Prostate gland (tissue), 2 donors: Measurements from ENCODE around the gene PVALB. TPM values are rescaled to one million over a fixed set of nuclear protein-coding genes. Genes with fewer than 3 reads are reported as not detected.

Experiments
- DNase-seq: peaks from one replicate; pipeline ENCODE4 v3.0.0-alpha.2; 2019; ENCODE audit warnings: low spot score
- H3K27ac ChIP-seq, 2 donors: fragments of 200-600 bp; sonication (generic); 2 replicates each; pipeline ENCODE4 v1.5.1; 2017 to 2019
- H3K27me3 ChIP-seq: fragments of 200-600 bp; sonication (generic); replicated peaks from 2 replicates; pipeline ENCODE4 v1.5.1; 2019; ENCODE audit not compliant: insufficient read depth
- H3K36me3 ChIP-seq, 2 donors: fragments of 200-600 bp; sonication (generic); 1 replicate in 1 of 2; 2 replicates in 1 of 2; pipeline versions ENCODE4 v1.5.1 to v1.8.1; 2017 to 2019
- H3K4me1 ChIP-seq: fragments of 200-600 bp; sonication (generic); replicated peaks from 2 replicates; pipeline ENCODE4 v1.5.1; 2019
- H3K4me3 ChIP-seq, 2 donors: fragments of 200-600 bp; sonication (generic); 2 replicates each; pipeline ENCODE4 v1.5.1; 2017 to 2019
- H3K9me3 ChIP-seq: fragments of 200-600 bp; sonication (generic); 2 replicates; pipeline ENCODE4 v1.5.1; 2017
- POLR2A ChIP-seq: fragments of 450-650 bp; IDR thresholded peaks from one replicate; pipeline ENCODE4 v1.6.1; 2016; ENCODE audit warnings: antibody characterized with exemption, mild to moderate bottlenecking
- POLR2AphosphoS5 ChIP-seq: sonication (generic); formaldehyde crosslinking; IDR thresholded peaks from one replicate; pipeline ENCODE4 v1.6.1; 2017; ENCODE audit warnings: antibody characterized with exemption
- WGBS: methylation state at CpG from one replicate; pipeline ENCODE4 v1.1.5; 2018; 5-methylcytosine and 5-hydroxymethylcytosine counted together
- intact Hi-C: fragments of 100-400 bp; cut with DNase I; formaldehyde crosslinking; loops from one replicate; pipeline ENCODE4 v1.14.2; 2022
- total RNA-seq, 2 donors: library from RNA; depleted of rRNA; stranded (reverse); fragments of >200 nt; gene quantifications; one replicate each; pipeline ENCODE4 v1.1.0, GENCODE V29; 2016
- TF ChIP-seq, protein P1 (sequence below), 4 experiments: fragments of 200-600 bp in 2 of 4; fragments of 450-650 bp in 2 of 4; sonication (generic) in 2 of 4; IDR thresholded peaks; 1 replicate in 3 of 4; 2 replicates in 1 of 4; pipeline ENCODE4 v1.5.1; 2016 to 2019; ENCODE audit warnings: antibody characterized with exemption in 4 of 4, mild to moderate bottlenecking in 2 of 4, moderate library complexity in 2 of 4

The PVALB gene
- total RNA-seq, 2 donors from 2014 or later, result 3.1 TPM; not detected in 1

DNA sequence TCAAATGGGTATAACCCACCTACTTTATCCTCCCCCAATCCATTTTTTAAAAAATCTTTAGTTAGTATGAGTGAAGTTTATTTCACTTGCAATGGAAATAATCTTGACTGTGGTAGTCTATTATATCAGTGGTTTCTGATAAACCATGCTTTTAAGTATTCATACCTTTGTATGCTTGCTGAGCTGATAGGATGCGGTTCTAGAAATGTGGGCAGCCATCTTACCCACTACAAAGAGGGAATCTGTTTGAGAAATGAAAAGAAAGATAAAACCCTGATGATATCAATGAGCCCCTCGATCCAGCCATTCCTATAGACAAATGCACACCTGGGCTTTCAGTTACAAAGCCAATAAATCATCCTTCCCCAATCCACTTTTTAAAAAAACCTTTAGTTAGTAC is 13.8 kb upstream of the PVALB start:
- Histone ChIP-seq H3K36me3 (no peaks in the 10 kb centered on the region), H3K27ac (no peak overlapping the region), H3K4me1 (no peaks in the 10 kb centered on the region), H3K27me3 (no peaks in the 10 kb centered on the region), H3K4me3 (no peak overlapping the region), H3K9me3 (no peaks in the 10 kb centered on the region)
- intact Hi-C loops, result no loop called here
- WGBS, result 67% methylated on average over 2 of the region's 2 CpGs
- TF ChIP-seq POLR2A (no peak), POLR2AphosphoS5 (no peak)
- TF ChIP-seq, protein P1, sequence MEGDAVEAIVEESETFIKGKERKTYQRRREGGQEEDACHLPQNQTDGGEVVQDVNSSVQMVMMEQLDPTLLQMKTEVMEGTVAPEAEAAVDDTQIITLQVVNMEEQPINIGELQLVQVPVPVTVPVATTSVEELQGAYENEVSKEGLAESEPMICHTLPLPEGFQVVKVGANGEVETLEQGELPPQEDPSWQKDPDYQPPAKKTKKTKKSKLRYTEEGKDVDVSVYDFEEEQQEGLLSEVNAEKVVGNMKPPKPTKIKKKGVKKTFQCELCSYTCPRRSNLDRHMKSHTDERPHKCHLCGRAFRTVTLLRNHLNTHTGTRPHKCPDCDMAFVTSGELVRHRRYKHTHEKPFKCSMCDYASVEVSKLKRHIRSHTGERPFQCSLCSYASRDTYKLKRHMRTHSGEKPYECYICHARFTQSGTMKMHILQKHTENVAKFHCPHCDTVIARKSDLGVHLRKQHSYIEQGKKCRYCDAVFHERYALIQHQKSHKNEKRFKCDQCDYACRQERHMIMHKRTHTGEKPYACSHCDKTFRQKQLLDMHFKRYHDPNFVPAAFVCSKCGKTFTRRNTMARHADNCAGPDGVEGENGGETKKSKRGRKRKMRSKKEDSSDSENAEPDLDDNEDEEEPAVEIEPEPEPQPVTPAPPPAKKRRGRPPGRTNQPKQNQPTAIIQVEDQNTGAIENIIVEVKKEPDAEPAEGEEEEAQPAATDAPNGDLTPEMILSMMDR (IDR thresholded peaks at IDR 0.05), result no peak
- DNase-seq, result no peak

DNA sequence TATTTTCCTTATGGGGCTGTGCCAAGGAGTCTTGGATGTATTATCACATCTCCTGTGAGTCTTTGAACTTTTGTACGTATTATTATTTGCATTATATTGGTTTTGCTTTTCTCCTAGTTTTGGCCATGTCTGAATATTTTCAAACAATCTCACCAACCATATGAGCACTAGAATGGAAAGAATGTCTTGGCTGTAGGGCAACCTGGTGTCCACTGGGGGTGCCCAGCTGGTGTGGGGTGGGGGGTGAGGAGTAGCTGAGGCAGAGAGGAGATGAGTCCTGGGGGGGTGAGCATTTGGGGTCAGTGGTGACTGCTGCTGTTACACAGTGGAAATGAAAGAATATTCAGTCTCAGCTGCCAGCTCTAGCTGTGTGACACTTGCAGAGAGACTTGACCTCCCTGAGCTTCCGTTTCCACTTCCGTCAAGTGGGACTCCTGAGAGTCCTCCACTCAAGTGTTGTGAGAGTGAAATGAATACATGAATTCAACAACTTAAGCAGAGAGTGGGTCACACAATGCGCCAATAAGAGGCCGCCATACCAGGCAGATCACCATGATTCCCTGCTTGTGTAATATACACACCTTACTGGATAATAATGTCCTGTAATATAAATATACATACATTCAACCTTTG is 12.7 kb upstream of the PVALB start:
- WGBS, result 87% methylated on average over 5 of the region's 5 CpGs
- Histone ChIP-seq H3K27me3 (peaks cover 2% of the 10 kb centered on the region), H3K4me1 (no peaks in the 10 kb centered on the region), H3K27ac (no peak overlapping the region), H3K36me3 (no peaks in the 10 kb centered on the region), H3K4me3 (no peak overlapping the region), H3K9me3 (no peaks in the 10 kb centered on the region)
- TF ChIP-seq POLR2AphosphoS5, result no peak
- TF ChIP-seq, protein P1 (IDR thresholded peaks at IDR 0.05), result no peak
- TF ChIP-seq POLR2A, result no peak
- intact Hi-C loops, result no loop called here
- DNase-seq, result no peak

DNA sequence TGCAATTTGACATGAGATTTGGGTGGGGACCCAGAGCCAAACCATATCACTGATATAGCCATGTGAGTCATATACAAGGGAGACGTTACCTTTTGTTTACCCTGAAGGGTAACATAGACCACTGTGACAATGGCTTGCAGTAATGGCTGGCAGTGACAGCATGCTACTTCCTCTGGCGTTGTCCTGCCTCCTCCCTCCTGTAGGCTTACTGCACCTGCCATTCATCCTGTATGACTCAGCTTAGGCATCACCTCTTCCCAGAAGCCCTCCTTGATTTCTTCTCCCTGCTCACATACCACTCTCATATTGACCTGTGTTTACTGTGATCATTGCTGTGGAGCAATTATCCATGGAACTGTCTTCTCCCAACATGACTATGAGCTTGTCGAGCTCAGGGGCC is 12.0 kb upstream of the PVALB start:
- 67% methylated on average over 3 of the region's 3 CpGs for WGBS
- intact Hi-C loops, result no loop called here

DNA sequence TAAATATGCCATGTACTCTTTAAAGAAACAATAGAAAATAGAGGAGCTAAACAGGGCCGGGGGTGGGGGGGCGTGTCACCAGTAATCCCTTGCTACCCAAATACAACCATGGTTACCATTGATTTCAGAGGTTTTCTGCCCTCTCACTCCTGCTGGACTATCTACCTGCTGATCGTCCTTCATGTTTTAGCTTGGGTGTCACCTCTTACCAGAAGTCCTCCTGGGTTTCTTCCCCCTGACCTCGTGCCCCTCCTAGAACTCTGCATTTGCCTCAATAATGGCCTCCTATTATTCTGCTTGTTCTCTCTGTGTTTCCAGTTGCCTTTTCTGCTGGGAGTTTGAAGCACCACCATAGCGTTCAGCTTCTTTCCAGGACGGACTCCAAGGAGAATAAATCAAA is 9.4 kb upstream of the PVALB start:
- no peak overlapping the region for H3K4me3 ChIP-seq
- intact Hi-C loops, result no loop called here
- no peaks in the 10 kb centered on the region for H3K36me3 ChIP-seq
- H3K9me3 ChIP-seq, result no peaks in the 10 kb centered on the region
- H3K27ac ChIP-seq, result no peak overlapping the region
- WGBS, result 51% methylated on average over 6 of the region's 6 CpGs
- peaks cover 6% of the 10 kb centered on the region for H3K27me3 ChIP-seq
- DNase-seq, result no peak
- no peaks in the 10 kb centered on the region for H3K4me1 ChIP-seq
- TF ChIP-seq POLR2AphosphoS5 (no peak), POLR2A (no peak)
- TF ChIP-seq, protein P1 (IDR thresholded peaks at IDR 0.05), result no peak

More for the DNA sequence above, 12.0 kb upstream of the PVALB start:
- Histone ChIP-seq H3K4me3 (no peak overlapping the region), H3K27me3 (peaks cover 2% of the 10 kb centered on the region), H3K27ac (no peak overlapping the region), H3K9me3 (no peaks in the 10 kb centered on the region), H3K4me1 (no peaks in the 10 kb centered on the region), H3K36me3 (no peaks in the 10 kb centered on the region)
- DNase-seq, result no peak
- no peak for TF ChIP-seq POLR2AphosphoS5
- no peak for TF ChIP-seq POLR2A
- TF ChIP-seq, protein P1 (IDR thresholded peaks at IDR 0.05), result no peak

DNA sequence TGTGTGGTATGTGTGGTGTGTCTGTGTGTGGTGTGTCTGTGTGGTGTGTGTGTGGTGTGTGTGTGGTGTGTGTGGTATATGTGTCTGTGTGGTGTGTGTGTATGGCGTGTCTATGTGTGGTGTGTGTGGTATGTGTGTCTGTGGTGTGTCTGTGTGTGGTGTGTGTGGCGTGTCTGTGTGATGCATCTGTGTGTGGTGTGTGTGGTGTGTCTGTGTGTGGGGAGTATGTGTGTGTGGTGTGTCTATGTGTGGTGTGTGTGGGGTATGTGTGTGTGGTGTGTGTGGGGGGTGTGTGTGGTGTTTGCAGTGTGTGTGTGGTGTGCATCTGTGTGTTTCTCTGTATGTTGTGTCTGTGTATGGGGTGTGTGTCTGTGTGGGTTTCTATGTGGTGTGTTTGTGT is 7.8 kb upstream of the PVALB start:
- H3K4me1 ChIP-seq, result no peaks in the 10 kb centered on the region
- no peak for DNase-seq
- H3K27me3 ChIP-seq, result peaks cover 6% of the 10 kb centered on the region
- no peaks in the 10 kb centered on the region for H3K36me3 ChIP-seq
- no peaks in the 10 kb centered on the region for H3K9me3 ChIP-seq
- WGBS, result 94% methylated on average over 2 of the region's 2 CpGs
- intact Hi-C loops, result no loop called here
- no peak for TF ChIP-seq POLR2A
- TF ChIP-seq, protein P1 (IDR thresholded peaks at IDR 0.05), result no peak
- TF ChIP-seq POLR2AphosphoS5, result no peak
- no peak overlapping the region for H3K27ac ChIP-seq
- no peak overlapping the region for H3K4me3 ChIP-seq
